ENCODE data around the gene WDCP. TPM values are rescaled to one million over a fixed set of nuclear protein-coding genes. Genes with fewer than 3 reads are reported as not detected.
A peak's percentile ranks its signal among the peaks of the same experiment; 100 is the strongest.

WDCP gene
- total and polyA plus RNA-seq, 7 donors, result 1.2 to 10.0 (median 3.7) TPM

- no peak overlapping the region for H3K27ac ChIP-seq
- no peaks in the 10 kb centered on the region for H3K9me3 ChIP-seq
- peaks cover 0 to 13% (median 11%) of the 10 kb centered on the region in 4 donors for H3K4me1 ChIP-seq
- TF ChIP-seq POLR2AphosphoS5 (IDR thresholded peaks at IDR 0.05), result no peak
- TF ChIP-seq EP300 (IDR thresholded peaks at IDR 0.05), result no peak
- TF ChIP-seq, protein P1, sequence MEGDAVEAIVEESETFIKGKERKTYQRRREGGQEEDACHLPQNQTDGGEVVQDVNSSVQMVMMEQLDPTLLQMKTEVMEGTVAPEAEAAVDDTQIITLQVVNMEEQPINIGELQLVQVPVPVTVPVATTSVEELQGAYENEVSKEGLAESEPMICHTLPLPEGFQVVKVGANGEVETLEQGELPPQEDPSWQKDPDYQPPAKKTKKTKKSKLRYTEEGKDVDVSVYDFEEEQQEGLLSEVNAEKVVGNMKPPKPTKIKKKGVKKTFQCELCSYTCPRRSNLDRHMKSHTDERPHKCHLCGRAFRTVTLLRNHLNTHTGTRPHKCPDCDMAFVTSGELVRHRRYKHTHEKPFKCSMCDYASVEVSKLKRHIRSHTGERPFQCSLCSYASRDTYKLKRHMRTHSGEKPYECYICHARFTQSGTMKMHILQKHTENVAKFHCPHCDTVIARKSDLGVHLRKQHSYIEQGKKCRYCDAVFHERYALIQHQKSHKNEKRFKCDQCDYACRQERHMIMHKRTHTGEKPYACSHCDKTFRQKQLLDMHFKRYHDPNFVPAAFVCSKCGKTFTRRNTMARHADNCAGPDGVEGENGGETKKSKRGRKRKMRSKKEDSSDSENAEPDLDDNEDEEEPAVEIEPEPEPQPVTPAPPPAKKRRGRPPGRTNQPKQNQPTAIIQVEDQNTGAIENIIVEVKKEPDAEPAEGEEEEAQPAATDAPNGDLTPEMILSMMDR (IDR thresholded peaks at IDR 0.05), result no peak
- no peak for TF ChIP-seq POLR2A (IDR thresholded peaks at IDR 0.05)
- intact Hi-C loops (cut with DNase I), result no loop called here
- peaks cover 13 to 40% (median 14%) of the 10 kb centered on the region in 3 donors for H3K27me3 ChIP-seq
- H3K36me3 ChIP-seq, result no peaks in the 10 kb centered on the region
- 63 to 66% methylated on average over 7 of the region's 7 CpGs for WGBS, 2 donors
- no peak for DNase-seq
- H3K4me3 ChIP-seq, result no peak overlapping the region
Observed at GRCh38 chr2:24011250-24012104, 35.7 kb downstream of the WDCP start.

- no peak for DNase-seq
- H3K27ac ChIP-seq, result no peak overlapping the region
- H3K4me1 ChIP-seq, result peaks cover 0 to 13% (median 11%) of the 10 kb centered on the region in 4 donors
- H3K36me3 ChIP-seq, result no peaks in the 10 kb centered on the region
- peaks cover 13 to 40% (median 14%) of the 10 kb centered on the region in 3 donors for H3K27me3 ChIP-seq
- H3K9me3 ChIP-seq, result no peaks in the 10 kb centered on the region
- 26 to 55% methylated on average over 37 of the region's 37 CpGs for WGBS, 2 donors
- intact Hi-C loops (cut with DNase I), result no loop called here
- TF ChIP-seq EP300 (IDR thresholded peaks at IDR 0.05) (no peak), POLR2A (IDR thresholded peaks at IDR 0.05) (no peak), POLR2AphosphoS5 (IDR thresholded peaks at IDR 0.05) (no peak)
- TF ChIP-seq, protein P1 (IDR thresholded peaks at IDR 0.05), result no peak
- peak overlapping the region in 3 of 4 donors; percentile 37 to 51 (median 46) for H3K4me3 ChIP-seq
Observed at GRCh38 chr2:24010477-24011249, 36.5 kb downstream of the WDCP start.

GRCh38 chr2:24009680-24010476 lies 37.3 kb downstream of the WDCP start, which contains the start of gene MFSD2B:
Gene MFSD2B (plus strand): TSS chr2:24010085. CDS start chr2:24010097, 12 bp downstream.
- H3K4me3 ChIP-seq, result peak within 1 kb of the TSS in 3 of 4 donors; percentile 37 to 51 (median 46)
- 2 to 4% methylated on average over 75 of the region's 75 CpGs for WGBS, 2 donors
- intact Hi-C loops (cut with DNase I), result no loop called here

DNA sequence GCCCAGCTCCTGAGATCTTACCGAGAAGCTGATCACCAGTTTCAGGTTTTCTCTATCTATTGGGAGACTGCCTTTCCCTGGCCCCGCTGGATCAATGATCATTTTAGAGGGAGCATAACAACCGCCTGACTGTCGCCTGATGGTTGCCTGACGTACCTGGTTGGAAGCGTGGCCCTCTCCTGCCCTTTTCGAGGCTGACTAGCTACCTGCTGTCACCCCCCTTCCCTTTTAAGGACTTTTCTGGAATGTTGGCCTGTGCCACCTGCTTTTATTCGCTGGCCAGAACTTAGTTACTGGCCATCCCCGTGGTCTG lies 37.9 kb downstream of the WDCP start:
- peak overlapping the region in 2 of 4 donors; percentile 46 to 51 for H3K4me3 ChIP-seq
- H3K27ac ChIP-seq, result no peak overlapping the region
- peaks cover 0 to 13% (median 11%) of the 10 kb centered on the region in 4 donors for H3K4me1 ChIP-seq
- H3K27me3 ChIP-seq, result peaks cover 13 to 40% (median 14%) of the 10 kb centered on the region in 3 donors
- no peaks in the 10 kb centered on the region for H3K9me3 ChIP-seq
- intact Hi-C loops (cut with DNase I), result no loop called here
- DNase-seq, result no peak
- TF ChIP-seq, protein P1 (IDR thresholded peaks at IDR 0.05), result no peak
- no peak for TF ChIP-seq POLR2AphosphoS5 (IDR thresholded peaks at IDR 0.05)
- no peak for TF ChIP-seq EP300 (IDR thresholded peaks at IDR 0.05)
- TF ChIP-seq POLR2A (IDR thresholded peaks at IDR 0.05), result no peak
- H3K36me3 ChIP-seq, result no peaks in the 10 kb centered on the region
- 61 to 72% methylated on average over 9 of the region's 9 CpGs for WGBS, 2 donors

More at GRCh38 chr2:24009680-24010476, 37.3 kb downstream of the WDCP start, which contains the start of gene MFSD2B:
- no peaks in the 10 kb centered on the region for H3K9me3 ChIP-seq
- H3K36me3 ChIP-seq, result no peaks in the 10 kb centered on the region
- no peak for DNase-seq
- no peak within 1 kb of the TSS for H3K27ac ChIP-seq
- peaks cover 0 to 13% (median 11%) of the 10 kb centered on the region in 4 donors for H3K4me1 ChIP-seq
- H3K27me3 ChIP-seq, result peaks cover 13 to 40% (median 14%) of the 10 kb centered on the region in 3 donors
- no peak for TF ChIP-seq POLR2AphosphoS5 (IDR thresholded peaks at IDR 0.05)
- no peak for TF ChIP-seq EP300 (IDR thresholded peaks at IDR 0.05)
- TF ChIP-seq, protein P1 (IDR thresholded peaks at IDR 0.05), result no peak
- TF ChIP-seq POLR2A (IDR thresholded peaks at IDR 0.05), result no peak
